ENCODE results near the gene MAN1C1. TPM values are rescaled to one million over a fixed set of nuclear protein-coding genes. Genes with fewer than 3 reads are reported as not detected.

Gene MAN1C1
- total RNA-seq, 2 experiments from 2014 or later = 28.9 to 31.1 TPM

GRCh38 chr1:25808481-25809244, 192.1 kb downstream of the MAN1C1 start:
- ChIA-PET CTCF (interaction anchor here (0.5 to 1.3 kb wide), 5 partner anchors 11 to 694 kb away, joined by 3 to 4 read pairs (median 3); partner anchors contain the start of gene MTFR1L), POLR2A (no interaction called here)
- Mint-ChIP-seq H3K9me3 (no peaks in the 10 kb centered on the region), H3K4me3 (no peak overlapping the region), H3K36me3 (ENCODE audit: low read depth) (no peaks in the 10 kb centered on the region), H3K27me3 (peaks cover 3% of the 10 kb centered on the region), H3K27ac (no peak overlapping the region), H3K4me1 (peaks cover 10% of the 10 kb centered on the region)
- DNase-seq = no peak

GRCh38 chr1:25809283-25809926, 192.8 kb downstream of the MAN1C1 start:
- POLR2A ChIA-PET = no interaction called here
- Mint-ChIP-seq H3K27me3 (peaks cover 3% of the 10 kb centered on the region), H3K4me3 (no peak overlapping the region), H3K9me3 (no peaks in the 10 kb centered on the region), H3K27ac (peak overlapping the region; percentile 73), H3K4me1 (peaks cover 6% of the 10 kb centered on the region), H3K36me3 (ENCODE audit: low read depth) (no peaks in the 10 kb centered on the region)
- DNase-seq = no peak
- CTCF ChIA-PET = interaction anchor here (0.5 to 2.0 kb wide), 8 partner anchors 10 to 693 kb away, joined by 3 to 6 read pairs (median 3); partner anchors contain the start of gene MTFR1L

- POLR2A ChIA-PET = no interaction called here
- H3K9me3 Mint-ChIP-seq = no peaks in the 10 kb centered on the region
- peaks cover 2% of the 10 kb centered on the region for H3K4me1 Mint-ChIP-seq
These were observed 193.3 kb downstream of the MAN1C1 start for GRCh38 chr1:25809929-25810328.

GRCh38 chr1:25810341-25811299, 194.0 kb downstream of the MAN1C1 start:
- Mint-ChIP-seq H3K27me3 (no peaks in the 10 kb centered on the region), H3K4me1 (peaks cover 2% of the 10 kb centered on the region), H3K9me3 (no peaks in the 10 kb centered on the region), H3K36me3 (ENCODE audit: low read depth) (no peaks in the 10 kb centered on the region), H3K27ac (no peak overlapping the region), H3K4me3 (no peak overlapping the region)
- ChIA-PET POLR2A (no interaction called here), CTCF (interaction anchor here (0.6 to 2.0 kb wide), 10 partner anchors 9 to 304 kb away, joined by 3 to 6 read pairs (median 3); partner anchors contain the start of gene MTFR1L)
- DNase-seq = peak; percentile 82

More at GRCh38 chr1:25809929-25810328, 193.3 kb downstream of the MAN1C1 start:
- peak overlapping the region; percentile 73 for H3K27ac Mint-ChIP-seq
- no peak overlapping the region for H3K4me3 Mint-ChIP-seq
- CTCF ChIA-PET = interaction anchor here (0.8 to 2.0 kb wide), 7 partner anchors 12 to 291 kb away, joined by 3 to 6 read pairs (median 3); no protein-coding TSS in a partner anchor
- no peaks in the 10 kb centered on the region for H3K36me3 Mint-ChIP-seq (ENCODE audit: low read depth)
- DNase-seq = no peak
- no peaks in the 10 kb centered on the region for H3K27me3 Mint-ChIP-seq

GRCh38 chr1:25811384-25812082, 194.9 kb downstream of the MAN1C1 start:
- Mint-ChIP-seq H3K4me1 (peaks cover 5% of the 10 kb centered on the region), H3K4me3 (no peak overlapping the region), H3K27ac (peak overlapping the region; percentile 14), H3K27me3 (no peaks in the 10 kb centered on the region), H3K9me3 (no peaks in the 10 kb centered on the region), H3K36me3 (ENCODE audit: low read depth) (no peaks in the 10 kb centered on the region)
- CTCF ChIA-PET = interaction anchor here (1.0 to 2.0 kb wide), 3 partner anchors 12 to 305 kb away, joined by 3 to 6 read pairs (median 3); no protein-coding TSS in a partner anchor
- POLR2A ChIA-PET = no interaction called here
- DNase-seq = no peak

- Mint-ChIP-seq H3K4me1 (peaks cover 19% of the 10 kb centered on the region), H3K27me3 (no peaks in the 10 kb centered on the region), H3K9me3 (no peaks in the 10 kb centered on the region), H3K4me3 (no peak overlapping the region), H3K27ac (no peak overlapping the region), H3K36me3 (ENCODE audit: low read depth) (no peaks in the 10 kb centered on the region)
- no peak for DNase-seq
- ChIA-PET CTCF (no interaction called here), POLR2A (no interaction called here)
These were observed 196.6 kb downstream of the MAN1C1 start for GRCh38 chr1:25813071-25813733.

- no peaks in the 10 kb centered on the region for H3K9me3 Mint-ChIP-seq
- H3K27me3 Mint-ChIP-seq = no peaks in the 10 kb centered on the region
- CTCF ChIA-PET = interaction anchor here (0.6 to 0.9 kb wide), 2 partner anchors 13 to 55 kb away, joined by 3 to 4 read pairs; partner anchors contain the start of gene SELENON
- POLR2A ChIA-PET = no interaction called here
- H3K4me1 Mint-ChIP-seq = peaks cover 25% of the 10 kb centered on the region
- H3K36me3 Mint-ChIP-seq (ENCODE audit: low read depth) = no peaks in the 10 kb centered on the region
- no peak for DNase-seq
- H3K4me3 Mint-ChIP-seq = no peak overlapping the region
- H3K27ac Mint-ChIP-seq = no peak overlapping the region
These were observed 197.3 kb downstream of the MAN1C1 start for GRCh38 chr1:25813734-25814471.

- no peak overlapping the region for H3K4me3 Mint-ChIP-seq
- H3K9me3 Mint-ChIP-seq = no peaks in the 10 kb centered on the region
- H3K36me3 Mint-ChIP-seq (ENCODE audit: low read depth) = no peaks in the 10 kb centered on the region
- CTCF ChIA-PET = interaction anchor here (0.6 to 0.9 kb wide), 2 partner anchors 14 to 55 kb away, joined by 3 to 4 read pairs; partner anchors contain the start of gene SELENON
- peaks cover 31% of the 10 kb centered on the region for H3K4me1 Mint-ChIP-seq
- H3K27ac Mint-ChIP-seq = peak overlapping the region; percentile 22
- POLR2A ChIA-PET = no interaction called here
- no peak for DNase-seq
- no peaks in the 10 kb centered on the region for H3K27me3 Mint-ChIP-seq
These were observed 198.0 kb downstream of the MAN1C1 start for GRCh38 chr1:25814549-25815087.

GRCh38 chr1:25815208-25816111, 198.9 kb downstream of the MAN1C1 start:
- Mint-ChIP-seq H3K4me1 (peaks cover 31% of the 10 kb centered on the region), H3K4me3 (no peak overlapping the region), H3K27ac (peak overlapping the region; percentile 43), H3K36me3 (ENCODE audit: low read depth) (no peaks in the 10 kb centered on the region), H3K9me3 (no peaks in the 10 kb centered on the region), H3K27me3 (no peaks in the 10 kb centered on the region)
- ChIA-PET CTCF (no interaction called here), POLR2A (no interaction called here)
- no peak for DNase-seq

GRCh38 chr1:25816112-25816718, 199.6 kb downstream of the MAN1C1 start:
- Mint-ChIP-seq H3K27ac (peak overlapping the region; percentile 43), H3K36me3 (ENCODE audit: low read depth) (peaks cover 6% of the 10 kb centered on the region), H3K27me3 (no peaks in the 10 kb centered on the region), H3K4me1 (peaks cover 36% of the 10 kb centered on the region), H3K9me3 (no peaks in the 10 kb centered on the region), H3K4me3 (no peak overlapping the region)
- ChIA-PET POLR2A (no interaction called here), CTCF (no interaction called here)
- DNase-seq = no peak

All from activated CD4-positive, alpha-beta T cell treated with anti-CD3 and anti-CD28 coated beads, Interleukin-2, amount 10 ng/mL, durations not matched to agents 7 days and 5 days (primary cell).